Neuronal stem cell (in vitro differentiated cells): ENCODE results near the gene SMIM7.
"Not testable (repeated sequence)": the region's sequence is repeated elsewhere in the genome, so short reads cannot be mapped to it uniquely, and the experiment has no call there.

Experiments used
- DNase-seq: peaks from one replicate; pipeline ENCODE4 v3.0.0-alpha.2; 2013; ENCODE audit warnings: low spot score
- H2AFZ ChIP-seq: one replicate; pipeline ENCODE4 v1.6.1; 2013; ENCODE audit warnings: mild to moderate bottlenecking, low read length, inconsistent platforms
- H2AK5ac ChIP-seq: 2 replicates; pipeline ENCODE4 v1.6.1; 2013; ENCODE audit warnings: low read depth, mild to moderate bottlenecking, inconsistent platforms, low read length, moderate library complexity, mixed read lengths
- H2BK120ac ChIP-seq: 2 replicates; pipeline ENCODE4 v1.6.1; 2013; ENCODE audit warnings: low read depth, mild to moderate bottlenecking, inconsistent platforms, low read length, moderate library complexity, mixed read lengths
- H2BK12ac ChIP-seq: one replicate; pipeline ENCODE4 v1.6.1; 2013; ENCODE audit warnings: low read length, inconsistent platforms
- H2BK15ac ChIP-seq: 2 replicates; pipeline ENCODE4 v1.6.1; 2013; ENCODE audit warnings: mild to moderate bottlenecking, low read length, inconsistent platforms, mixed read lengths
- H2BK5ac ChIP-seq: one replicate; pipeline ENCODE4 v1.6.1; 2013; ENCODE audit warnings: inconsistent platforms, mild to moderate bottlenecking, low read length, moderate library complexity
- H3K14ac ChIP-seq: one replicate; pipeline ENCODE4 v1.6.1; 2013; ENCODE audit warnings: low read length, inconsistent platforms
- H3K18ac ChIP-seq: 2 replicates; pipeline ENCODE4 v1.6.1; 2013; ENCODE audit warnings: low read length, inconsistent platforms
- H3K23ac ChIP-seq: 2 replicates; pipeline ENCODE4 v1.6.1; 2013; ENCODE audit warnings: low read depth, mild to moderate bottlenecking, mixed read lengths, low read length, inconsistent platforms; ENCODE audit not compliant: poor library complexity
- H3K27ac ChIP-seq: replicated peaks from 3 replicates; pipeline ENCODE4 v1.5.1; 2013; ENCODE audit warnings: low read length, inconsistent platforms
- H3K27me3 ChIP-seq, 3 experiments: 2 replicates each; pipeline ENCODE4 v1.6.1; 2013; ENCODE audit warnings: low read length in 3 of 3, mild to moderate bottlenecking in 2 of 3, inconsistent platforms in 1 of 3, low read depth in 1 of 3, mixed read lengths in 1 of 3, moderate library complexity in 1 of 3; ENCODE audit not compliant: control insufficient read depth in 3 of 3, insufficient read depth in 3 of 3
- H3K36me3 ChIP-seq, 2 donors: replicated peaks in 1 of 2; 2 replicates each; pipeline ENCODE4 v1.6.1; 2013; ENCODE audit warnings: low read length in 2 of 2; ENCODE audit not compliant: control insufficient read depth in 2 of 2, insufficient read depth in 2 of 2
- H3K4ac ChIP-seq: 2 replicates; pipeline ENCODE4 v1.6.1; 2013; ENCODE audit warnings: inconsistent platforms, mild to moderate bottlenecking, low read length, moderate library complexity
- H3K4me1 ChIP-seq, 2 donors: 1 replicate in 1 of 2; 2 replicates in 1 of 2; pipeline ENCODE4 v1.6.1; 2013; ENCODE audit warnings: low read length in 2 of 2, low read depth in 1 of 2; ENCODE audit not compliant: control insufficient read depth in 2 of 2, insufficient read depth in 1 of 2
- H3K4me2 ChIP-seq: one replicate; pipeline ENCODE4 v1.6.1; 2013; ENCODE audit warnings: mild to moderate bottlenecking, low read length, inconsistent platforms; ENCODE audit not compliant: insufficient read depth, poor library complexity, severe bottlenecking
- H3K4me3 ChIP-seq, 2 donors: 2 replicates each; pipeline ENCODE4 v1.5.1; 2013; ENCODE audit warnings: low read length in 2 of 2, mild to moderate bottlenecking in 2 of 2, inconsistent platforms in 1 of 2, moderate library complexity in 1 of 2
- H3K79me1 ChIP-seq: one replicate; pipeline ENCODE4 v1.6.1; 2013; ENCODE audit warnings: low read depth, mild to moderate bottlenecking, inconsistent platforms, low read length, moderate library complexity
- H3K9ac ChIP-seq: one replicate; pipeline ENCODE4 v1.6.1; 2013; ENCODE audit warnings: mild to moderate bottlenecking, low read depth, low read length, inconsistent platforms; ENCODE audit not compliant: poor library complexity
- H3K9me3 ChIP-seq, 2 donors: replicated peaks in 1 of 2; 2 replicates each; pipeline versions ENCODE3 to v1.6.1; 2013; ENCODE audit warnings: low read length in 2 of 2, mild to moderate bottlenecking in 2 of 2, inconsistent platforms in 1 of 2, low read depth in 1 of 2, mixed read lengths in 1 of 2, moderate library complexity in 1 of 2; ENCODE audit not compliant: control insufficient read depth in 2 of 2, insufficient read depth in 1 of 2
- H4K8ac ChIP-seq: one replicate; pipeline ENCODE4 v1.6.1; 2013; ENCODE audit warnings: low read depth, mild to moderate bottlenecking, inconsistent platforms, low read length, moderate library complexity
- H4K91ac ChIP-seq: one replicate; pipeline ENCODE4 v1.6.1; 2013; ENCODE audit warnings: low read length, low read depth, mild to moderate bottlenecking, inconsistent platforms; ENCODE audit not compliant: poor library complexity
- WGBS, 2 donors: extraction: QIAGEN DNeasy Blood & Tissue Kit; methylation state at CpG; one replicate each; pipeline ENCODE4 v1.1.7; 2013; ENCODE audit warnings: missing lambda C conversion rate in 2 of 2, mixed read lengths in 1 of 2; ENCODE audit not compliant: insufficient read length in 2 of 2, insufficient replicate concordance in 1 of 2; ENCODE audit errors: extremely low coverage in 2 of 2; 5-methylcytosine and 5-hydroxymethylcytosine counted together

The SMIM7 gene

GRCh38 chr19:16678498-16678897 is 18.6 kb upstream of the SMIM7 start:
- no peak overlapping the region for H3K4me3 ChIP-seq
- H3K14ac ChIP-seq: no peak overlapping the region
- no peak overlapping the region for H3K23ac ChIP-seq
- WGBS, 2 donors: no CpG with 5 or more reads among the region's 9 CpGs
- no peak overlapping the region for H3K4ac ChIP-seq
- peaks cover 2 to 9% of the 10 kb centered on the region in 2 donors for H3K9me3 ChIP-seq
- H3K79me1 ChIP-seq: no peaks in the 10 kb centered on the region
- H2BK5ac ChIP-seq: no peak overlapping the region
- no peak overlapping the region for H2AK5ac ChIP-seq
- H4K8ac ChIP-seq: no peak overlapping the region
- DNase-seq: no peak
- H2BK15ac ChIP-seq: no peak overlapping the region
- no peak overlapping the region for H2BK12ac ChIP-seq
- H3K4me1 ChIP-seq: no peaks in the 10 kb centered on the region
- H2AFZ ChIP-seq: no peak overlapping the region
- H3K27me3 ChIP-seq: no peaks in the 10 kb centered on the region
- H3K9ac ChIP-seq: no peak overlapping the region
- H3K27ac ChIP-seq: no peak overlapping the region
- H2BK120ac ChIP-seq: no peak overlapping the region
- no peak overlapping the region for H3K4me2 ChIP-seq
- peaks cover 0 to 18% of the 10 kb centered on the region in 2 donors for H3K36me3 ChIP-seq
- no peak overlapping the region for H4K91ac ChIP-seq
- H3K18ac ChIP-seq: no peak overlapping the region

GRCh38 chr19:16677055-16677454 is 17.1 kb upstream of the SMIM7 start:
- H3K9ac ChIP-seq: no peak overlapping the region
- no peak overlapping the region for H3K27ac ChIP-seq
- no peak overlapping the region for H3K14ac ChIP-seq
- H3K4me1 ChIP-seq: no peaks in the 10 kb centered on the region
- H4K91ac ChIP-seq: no peak overlapping the region
- no peak overlapping the region for H2BK120ac ChIP-seq
- H2BK5ac ChIP-seq: no peak overlapping the region
- H4K8ac ChIP-seq: no peak overlapping the region
- H3K36me3 ChIP-seq: peaks cover 0 to 18% of the 10 kb centered on the region in 2 donors
- H3K23ac ChIP-seq: no peak overlapping the region
- no peak overlapping the region for H2AFZ ChIP-seq
- no peak overlapping the region for H3K4me2 ChIP-seq
- H2BK15ac ChIP-seq: no peak overlapping the region
- no peaks in the 10 kb centered on the region for H3K79me1 ChIP-seq
- H3K9me3 ChIP-seq: peaks cover 2 to 9% of the 10 kb centered on the region in 2 donors
- no peak overlapping the region for H2AK5ac ChIP-seq
- no peak overlapping the region for H3K4ac ChIP-seq
- H3K18ac ChIP-seq: no peak overlapping the region
- H2BK12ac ChIP-seq: no peak overlapping the region
- H3K27me3 ChIP-seq: no peaks in the 10 kb centered on the region
- DNase-seq: no peak
- H3K4me3 ChIP-seq: no peak overlapping the region

- H3K79me1 ChIP-seq: no peaks in the 10 kb centered on the region
- H4K91ac ChIP-seq: no peak overlapping the region
- peaks cover 2 to 5% of the 10 kb centered on the region in 2 donors for H3K9me3 ChIP-seq
- H3K4me2 ChIP-seq: no peak overlapping the region
- no peak overlapping the region for H2BK15ac ChIP-seq
- no peak overlapping the region for H2BK12ac ChIP-seq
- H3K27me3 ChIP-seq: no peaks in the 10 kb centered on the region
- no peak overlapping the region for H4K8ac ChIP-seq
- H2AFZ ChIP-seq: no peak overlapping the region
- H3K36me3 ChIP-seq: peaks cover 0 to 13% of the 10 kb centered on the region in 2 donors
- no peak overlapping the region for H3K14ac ChIP-seq
- no peak overlapping the region for H3K4me3 ChIP-seq
- H3K9ac ChIP-seq: no peak overlapping the region
- H3K18ac ChIP-seq: no peak overlapping the region
- H2BK120ac ChIP-seq: no peak overlapping the region
- no peaks in the 10 kb centered on the region for H3K4me1 ChIP-seq
- WGBS, 2 donors: no CpG with 5 or more reads among the region's 15 CpGs
- no peak overlapping the region for H3K4ac ChIP-seq
- H3K23ac ChIP-seq: no peak overlapping the region
- no peak overlapping the region for H2BK5ac ChIP-seq
- H3K27ac ChIP-seq: no peak overlapping the region
- no peak overlapping the region for H2AK5ac ChIP-seq
- no peak for DNase-seq
Observed at GRCh38 chr19:16676101-16676798, 16.3 kb upstream of the SMIM7 start.

- no CpG with 5 or more reads among the region's 4 CpGs for WGBS, 2 donors
- not testable (repeated sequence) for H3K4me2 ChIP-seq
Observed at GRCh38 chr19:16673839-16674238, 13.9 kb upstream of the SMIM7 start.

More at GRCh38 chr19:16673839-16674238, 13.9 kb upstream of the SMIM7 start:
- H3K18ac ChIP-seq, H2AFZ ChIP-seq, H2BK120ac ChIP-seq, H4K91ac ChIP-seq, H3K27ac ChIP-seq, H3K79me1 ChIP-seq, H3K36me3 ChIP-seq, H4K8ac ChIP-seq, H2BK15ac ChIP-seq, H3K27me3 ChIP-seq, H3K14ac ChIP-seq, H2AK5ac ChIP-seq, H3K9me3 ChIP-seq, DNase-seq, H3K4me1 ChIP-seq, H3K9ac ChIP-seq, H3K4me3 ChIP-seq, H2BK5ac ChIP-seq, H2BK12ac ChIP-seq, H3K23ac ChIP-seq, H3K4ac ChIP-seq: not testable (repeated sequence)
